Left kidney (tissue), 2 donors: ENCODE results near the gene RADIL. TPM values are rescaled to one million over a fixed set of nuclear protein-coding genes. Genes with fewer than 3 reads are reported as not detected.

Experiments
- DNase-seq: peaks from one replicate; pipeline ENCODE4 v3.0.0-alpha.2; 2013
- polyA plus RNA-seq: library from polyadenylated mRNA; unstranded; fragments of 120-200 nt; gene quantifications from one replicate; pipeline ENCODE4 v1.2.1, GENCODE V29; 2013; ENCODE audit not compliant: insufficient read length

RADIL gene
- polyA plus RNA-seq, 1 donor = 1.3 TPM

GRCh38 chr7:4851459-4852422 is 31.8 kb downstream of the RADIL start:
- no peak for DNase-seq

DNA sequence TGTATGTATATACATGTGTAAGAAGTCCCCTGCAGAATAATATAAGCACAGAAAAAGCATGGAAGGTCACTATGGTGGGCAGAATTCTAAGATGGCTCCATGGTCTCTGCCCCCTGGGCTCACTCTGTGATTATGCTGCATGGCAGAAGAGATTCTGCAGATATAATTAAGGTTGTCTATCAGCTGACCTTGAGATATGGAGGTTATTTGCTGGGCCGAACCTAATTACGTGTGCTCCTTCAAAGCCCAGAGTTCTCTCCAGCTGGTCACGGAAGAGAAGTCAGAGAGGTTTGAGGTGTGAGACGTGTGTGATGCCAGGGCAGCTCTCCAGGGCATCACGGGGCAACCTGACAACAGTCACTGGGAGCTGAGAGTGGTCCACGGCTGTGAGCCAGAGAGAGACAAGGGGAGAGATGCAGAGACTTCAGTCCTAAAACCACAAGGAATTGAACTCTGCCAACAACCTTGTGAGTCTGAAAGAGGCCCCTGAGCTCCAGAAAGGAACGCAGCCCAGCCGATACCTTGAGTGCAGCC is 33.2 kb downstream of the RADIL start:
- DNase-seq = no peak

- DNase-seq = no peak
Measured at GRCh38 chr7:4849390-4849789, 34.1 kb downstream of the RADIL start.

DNA sequence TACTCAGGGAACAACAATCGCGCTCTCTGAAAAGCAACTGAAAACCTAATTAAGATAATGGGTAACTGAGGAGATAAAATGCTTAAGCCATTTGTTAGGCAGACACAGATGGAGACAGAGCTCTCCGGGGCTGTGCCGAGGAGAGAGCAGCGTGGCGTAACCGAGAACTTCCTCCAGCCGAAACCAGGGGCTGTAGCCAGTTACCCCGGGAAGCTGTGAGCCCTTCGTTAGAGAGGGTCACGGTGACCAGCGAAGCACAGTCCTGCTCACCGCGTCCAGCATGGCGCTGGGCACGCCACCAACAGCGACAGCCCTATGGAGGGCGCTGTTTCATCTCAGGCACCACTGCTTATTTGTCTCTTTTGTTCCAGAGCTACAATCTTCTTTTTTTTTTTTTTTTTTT is 37.8 kb downstream of the RADIL start:
- no peak for DNase-seq

- DNase-seq = peak; percentile 64
Measured at GRCh38 chr7:4842319-4843064, 41.0 kb downstream of the RADIL start.

GRCh38 chr7:4841836-4842235 is 41.7 kb downstream of the RADIL start:
- DNase-seq = no peak

DNA sequence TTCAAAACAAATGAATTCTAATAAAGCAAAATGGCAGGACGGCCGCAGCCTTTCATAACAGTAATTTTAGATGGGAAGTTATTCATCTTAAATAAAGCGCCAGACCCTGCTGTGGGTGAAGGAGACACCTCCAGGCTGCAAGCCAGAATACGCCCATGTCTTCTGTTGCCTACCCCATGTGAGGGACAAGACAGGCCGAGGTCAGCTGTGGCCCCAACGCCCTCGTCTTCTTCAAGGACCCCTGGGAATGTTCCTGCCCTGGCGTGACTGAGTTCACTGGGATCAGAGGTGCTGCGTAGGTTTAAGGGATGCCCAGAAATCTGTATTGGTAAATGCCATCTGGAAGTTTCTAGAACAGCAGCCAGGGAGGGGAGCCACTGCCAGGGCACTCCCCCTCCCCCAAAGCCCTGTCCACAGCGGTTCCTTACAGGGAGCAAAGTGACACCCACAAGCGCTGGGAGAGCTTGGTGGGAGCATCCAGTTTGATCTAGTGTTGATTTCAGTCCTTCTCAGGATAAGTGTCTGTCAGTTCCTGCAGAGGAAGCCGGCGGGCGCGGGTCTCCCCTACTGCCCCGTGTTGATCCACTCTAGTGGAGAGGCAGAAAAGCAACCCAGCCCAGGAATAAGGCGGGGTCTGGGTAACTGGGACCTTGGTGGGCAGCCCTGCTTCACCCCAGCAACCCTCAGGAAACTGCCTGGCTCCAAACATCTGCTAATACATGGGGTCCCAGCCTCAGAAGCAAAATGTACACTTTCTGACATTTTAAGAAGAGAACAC is 42.3 kb downstream of the RADIL start:
- no peak for DNase-seq

GRCh38 chr7:4840079-4840501 is 43.4 kb downstream of the RADIL start:
- DNase-seq = no peak

DNA sequence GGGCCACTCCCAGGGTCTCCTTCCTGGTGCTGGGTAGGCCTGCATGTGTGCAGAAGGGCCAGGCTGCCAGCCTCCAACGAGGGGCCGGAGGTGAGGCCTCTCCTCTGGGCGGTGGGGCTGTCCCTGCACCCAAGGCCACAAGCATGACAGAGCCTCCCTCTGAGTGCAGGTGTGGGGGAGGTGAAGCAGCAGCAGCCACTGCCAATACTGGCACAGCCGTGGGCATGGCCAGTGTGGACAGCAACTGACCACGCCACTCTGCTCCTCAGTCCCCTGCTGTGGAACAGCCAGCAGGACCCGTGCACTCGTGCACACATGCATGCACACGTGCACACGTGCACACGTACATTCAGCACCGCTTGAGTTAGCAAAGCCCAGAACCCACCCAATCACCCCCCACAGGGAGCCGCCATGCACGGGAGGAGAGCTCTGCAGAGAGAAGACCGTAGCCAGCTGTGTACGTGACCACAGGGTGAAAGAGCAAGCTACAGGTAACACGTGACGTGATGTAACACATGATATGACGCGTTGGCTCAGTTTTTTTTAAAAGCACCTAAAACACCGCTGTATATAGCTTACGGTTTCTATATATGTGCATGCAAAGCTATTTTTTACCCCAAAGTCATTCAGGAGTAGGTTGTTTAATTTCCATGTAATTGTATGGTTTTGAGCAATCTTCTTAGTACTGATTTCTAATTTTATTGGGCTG is 44.7 kb downstream of the RADIL start:
- no peak for DNase-seq

DNA sequence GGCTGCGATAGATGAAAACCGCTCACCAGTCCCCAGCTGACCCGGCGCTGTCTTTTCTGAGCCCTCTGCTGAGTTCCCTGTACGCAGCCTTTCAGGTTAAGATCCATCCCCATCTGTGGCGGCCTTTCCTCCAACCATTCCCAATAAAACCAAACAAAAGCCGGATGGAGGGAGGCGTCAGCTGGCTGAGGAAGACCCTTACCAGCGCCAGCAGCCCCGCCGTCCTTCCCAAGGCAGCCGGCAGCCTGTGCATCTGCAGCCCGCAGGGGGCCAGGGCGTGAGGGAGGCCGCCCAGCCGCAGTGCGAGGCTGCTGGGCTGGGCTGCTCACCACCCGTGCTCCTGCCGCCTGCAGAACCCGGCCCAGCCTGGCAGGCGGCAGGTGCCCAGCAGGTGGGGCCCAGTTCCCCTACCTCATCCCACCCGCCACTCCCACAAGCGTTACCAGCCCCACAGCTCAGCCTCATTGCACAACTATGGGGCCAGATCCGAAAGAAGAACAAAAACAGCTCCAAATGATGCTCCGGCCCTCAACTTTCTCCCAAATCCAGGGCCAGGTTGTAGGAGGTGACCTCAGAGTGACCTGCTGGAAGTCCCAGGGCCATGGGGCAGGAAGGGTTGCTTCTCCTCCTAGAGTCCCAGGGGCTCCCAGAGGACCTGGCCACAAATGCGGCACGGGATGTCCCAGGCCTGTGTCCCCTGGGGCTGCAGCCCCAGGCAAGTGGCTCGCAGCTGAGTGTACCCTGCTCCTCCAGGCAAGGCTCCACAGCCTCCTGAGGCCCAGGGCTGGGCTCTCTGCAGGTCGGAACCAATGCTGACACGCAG is 45.5 kb downstream of the RADIL start:
- DNase-seq = no peak

DNA sequence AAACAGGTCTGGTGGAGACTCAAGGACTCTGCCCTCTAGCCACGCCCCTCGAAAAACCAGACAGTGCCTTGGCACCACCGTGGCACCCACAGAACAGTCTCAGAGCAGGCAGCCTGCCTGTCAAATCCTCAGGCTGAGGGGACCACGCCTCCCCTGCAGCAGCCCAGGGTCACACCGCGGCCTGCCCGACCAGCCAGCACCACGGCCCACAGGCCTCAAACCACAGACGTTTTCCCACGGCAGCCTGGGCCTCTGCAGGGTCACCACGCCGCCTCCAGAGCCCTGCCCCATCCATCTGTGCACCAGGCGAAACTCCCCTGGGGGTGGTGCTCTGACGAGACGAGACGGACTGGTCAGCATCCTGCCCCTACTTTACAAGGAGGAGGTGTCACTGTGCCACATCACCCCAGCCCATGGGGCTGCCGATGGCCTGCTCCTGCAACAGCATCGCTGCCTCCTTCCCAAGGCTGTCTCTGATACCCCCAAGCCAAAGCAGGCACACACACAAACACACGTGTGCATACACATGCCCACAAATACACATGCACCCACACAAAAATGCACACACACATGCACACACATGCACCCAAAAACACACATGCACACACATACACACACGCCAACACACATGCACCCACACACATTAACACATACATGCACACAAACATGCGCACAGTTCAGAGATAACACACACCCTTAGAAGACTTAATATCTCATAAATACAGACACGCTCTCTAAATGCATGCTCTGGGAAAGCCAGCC is 46.3 kb downstream of the RADIL start:
- no peak for DNase-seq

GRCh38 chr7:4836206-4836661 is 47.3 kb downstream of the RADIL start:
- no peak for DNase-seq

DNA sequence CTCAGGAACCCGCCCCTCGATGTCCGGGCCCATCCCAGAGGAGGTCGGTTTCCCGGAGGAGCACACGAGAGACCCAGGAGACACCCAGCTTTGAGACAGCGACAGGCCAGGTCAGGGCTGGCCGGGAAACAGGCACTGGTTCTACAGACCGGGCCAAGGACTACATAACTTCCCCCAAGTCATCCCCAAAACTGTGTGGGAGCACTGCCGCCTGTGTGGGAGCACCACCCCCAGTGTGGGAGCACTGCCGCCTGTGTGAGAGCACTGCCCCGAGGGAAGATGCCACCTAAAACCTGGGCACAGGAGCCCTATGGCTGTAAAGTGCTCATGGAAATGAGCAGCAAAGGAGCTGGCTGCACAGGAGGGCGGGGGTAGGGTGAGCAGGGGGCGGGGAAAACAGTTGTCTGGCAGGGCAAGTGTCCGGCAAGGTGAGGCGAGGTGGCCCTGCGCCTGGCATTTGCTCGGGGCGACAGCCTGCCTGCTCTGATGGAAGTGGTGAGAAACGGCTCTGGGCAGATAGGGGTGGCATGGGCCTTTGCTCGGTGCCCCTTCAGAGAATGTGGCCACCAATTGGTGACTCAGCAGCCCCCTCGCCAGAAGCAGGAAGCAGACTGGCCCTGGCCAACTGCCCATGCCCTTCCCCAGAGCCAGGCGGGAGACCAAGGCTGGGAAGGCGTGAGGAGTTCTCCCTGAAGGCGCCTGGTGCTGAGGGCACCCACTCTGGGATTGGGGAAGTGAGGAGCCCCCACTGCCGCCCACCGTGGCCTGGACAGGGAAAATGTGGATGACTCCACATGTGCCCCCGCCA is 47.9 kb downstream of the RADIL start:
- no peak for DNase-seq

DNA sequence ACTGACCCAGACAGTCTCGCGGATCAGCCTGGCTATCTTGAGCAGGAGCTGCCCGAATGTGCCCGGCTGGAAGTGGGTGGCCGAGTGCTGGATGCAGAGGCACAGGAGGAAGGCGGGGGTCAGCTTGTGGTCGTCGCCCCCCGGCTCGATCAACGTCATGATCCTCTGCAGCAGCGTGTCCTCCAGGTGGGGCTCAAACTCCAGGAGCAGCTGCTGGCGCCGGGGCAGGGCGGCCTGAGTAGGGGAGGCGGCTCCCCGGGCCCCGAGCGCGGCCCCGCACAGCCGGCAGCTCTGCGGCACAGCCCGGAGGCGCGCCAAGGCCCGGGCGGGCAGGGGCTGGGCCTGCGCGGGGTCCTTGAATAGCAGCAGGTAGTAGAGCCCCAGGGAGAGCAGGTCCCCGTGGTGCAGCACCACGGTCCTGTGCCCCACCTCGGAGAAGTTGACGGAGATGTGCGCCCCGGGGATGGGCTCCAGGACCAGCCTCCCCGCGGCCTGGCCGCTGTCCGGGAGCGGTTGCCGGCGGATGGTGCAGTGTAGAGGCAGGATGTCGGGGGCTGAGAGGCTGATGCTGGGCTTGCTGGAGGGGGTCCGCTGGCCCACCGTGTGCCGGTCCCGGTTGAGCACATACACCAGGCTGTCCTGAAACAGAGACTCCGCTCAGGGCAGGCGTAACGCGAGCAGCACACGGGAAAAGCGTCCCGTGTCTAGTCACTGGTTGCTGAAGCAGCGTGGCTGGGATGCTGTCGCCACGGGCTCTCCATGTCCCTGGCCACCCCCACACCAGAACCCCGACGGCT is 48.7 kb downstream of the RADIL start:
- no peak for DNase-seq

GRCh38 chr7:4833691-4834600 is 49.6 kb downstream of the RADIL start:
- no peak for DNase-seq

- DNase-seq = no peak
Measured at GRCh38 chr7:4833176-4833575, 50.3 kb downstream of the RADIL start.

- no peak for DNase-seq
Measured at GRCh38 chr7:4832711-4833110, 50.8 kb downstream of the RADIL start.
